ENCODE data around the gene AGBL2.

AGBL2 gene

GRCh38 chr11:47732271-47732670 lies 17.1 kb upstream of the AGBL2 start:
- no peak for TF ChIP-seq CTCF (IDR thresholded peaks at IDR 0.05)
- H3K4me3 ChIP-seq (ENCODE audit: low read depth in 1 of 2, low read length in 1 of 2) = no peak overlapping the region
- H3K9me3 ChIP-seq = no peaks in the 10 kb centered on the region
- no peaks in the 10 kb centered on the region for H3K27me3 ChIP-seq
- peaks cover 100% of the 10 kb centered on the region for H3K36me3 ChIP-seq
- H3K4me1 ChIP-seq (ENCODE audit: control insufficient read depth in 1 of 2, insufficient read depth in 1 of 2, low read depth in 1 of 2, low read length in 1 of 2) = no peaks in the 10 kb centered on the region
- no peak overlapping the region for H3K27ac ChIP-seq

GRCh38 chr11:47731475-47731874 lies 16.3 kb upstream of the AGBL2 start:
- peaks cover 93% of the 10 kb centered on the region for H3K36me3 ChIP-seq
- H3K9me3 ChIP-seq = no peaks in the 10 kb centered on the region
- no peak overlapping the region for H3K27ac ChIP-seq
- H3K27me3 ChIP-seq = no peaks in the 10 kb centered on the region
- no peak overlapping the region for H3K4me3 ChIP-seq (ENCODE audit: low read depth in 1 of 2, low read length in 1 of 2)
- no peaks in the 10 kb centered on the region for H3K4me1 ChIP-seq (ENCODE audit: control insufficient read depth in 1 of 2, insufficient read depth in 1 of 2, low read depth in 1 of 2, low read length in 1 of 2)
- TF ChIP-seq CTCF (IDR thresholded peaks at IDR 0.05) = no peak

GRCh38 chr11:47726878-47727514 lies 11.8 kb upstream of the AGBL2 start:
- Histone ChIP-seq H3K9me3 (no peaks in the 10 kb centered on the region), H3K27ac (no peak overlapping the region), H3K4me1 (ENCODE audit: control insufficient read depth in 1 of 2, insufficient read depth in 1 of 2, low read depth in 1 of 2, low read length in 1 of 2) (peaks cover 0 to 7% of the 10 kb centered on the region in 2 experiments), H3K4me3 (ENCODE audit: low read depth in 1 of 2, low read length in 1 of 2) (no peak overlapping the region), H3K36me3 (peaks cover 73% of the 10 kb centered on the region), H3K27me3 (no peaks in the 10 kb centered on the region)
- TF ChIP-seq CTCF (IDR thresholded peaks at IDR 0.05) = no peak

- TF ChIP-seq CTCF (IDR thresholded peaks at IDR 0.05) = no peak
- Histone ChIP-seq H3K27me3 (no peaks in the 10 kb centered on the region), H3K36me3 (peaks cover 69% of the 10 kb centered on the region), H3K9me3 (no peaks in the 10 kb centered on the region), H3K4me1 (ENCODE audit: control insufficient read depth in 1 of 2, insufficient read depth in 1 of 2, low read depth in 1 of 2, low read length in 1 of 2) (peaks cover 0 to 7% of the 10 kb centered on the region in 2 experiments), H3K4me3 (ENCODE audit: low read depth in 1 of 2, low read length in 1 of 2) (no peak overlapping the region), H3K27ac (no peak overlapping the region)
Measured at GRCh38 chr11:47726118-47726442, 10.9 kb upstream of the AGBL2 start.

- TF ChIP-seq CTCF (IDR thresholded peaks at IDR 0.05) = no peak
- no peaks in the 10 kb centered on the region for H3K27me3 ChIP-seq
- H3K9me3 ChIP-seq = no peaks in the 10 kb centered on the region
- H3K27ac ChIP-seq = no peak overlapping the region
- peaks cover 0 to 7% of the 10 kb centered on the region in 2 experiments for H3K4me1 ChIP-seq (ENCODE audit: control insufficient read depth in 1 of 2, insufficient read depth in 1 of 2, low read depth in 1 of 2, low read length in 1 of 2)
- H3K4me3 ChIP-seq (ENCODE audit: low read depth in 1 of 2, low read length in 1 of 2) = no peak overlapping the region
- H3K36me3 ChIP-seq = peaks cover 68% of the 10 kb centered on the region
Measured at GRCh38 chr11:47725442-47726117, 10.4 kb upstream of the AGBL2 start.
